ENCODE results near the gene USP27X.

The USP27X gene

DNA sequence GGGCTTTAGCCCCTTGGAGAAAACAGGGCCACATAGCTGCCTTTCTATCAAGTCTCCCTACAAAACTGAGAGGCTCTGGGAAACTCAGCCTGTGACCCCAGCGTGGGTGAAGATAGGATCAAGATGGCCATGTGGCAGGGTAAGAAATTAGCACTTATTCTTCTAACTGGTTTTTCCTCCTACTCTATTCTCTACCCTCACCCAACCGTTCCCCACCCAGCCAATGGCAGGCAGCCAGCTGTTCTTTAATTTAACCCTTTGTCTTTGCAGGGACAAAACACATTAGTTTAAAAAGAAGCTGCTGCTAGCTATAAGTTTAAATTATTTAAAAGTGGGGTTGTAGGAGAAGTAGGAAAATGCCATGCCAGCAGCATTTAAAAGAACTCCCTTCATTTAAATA, 45.9 kb downstream of the USP27X start:
- no peak overlapping the region for H3K4me3 ChIP-seq
- DNase-seq (ENCODE audit: low spot score), result no peak
- no peak overlapping the region for H3K27ac ChIP-seq
- TF ChIP-seq, protein P1, sequence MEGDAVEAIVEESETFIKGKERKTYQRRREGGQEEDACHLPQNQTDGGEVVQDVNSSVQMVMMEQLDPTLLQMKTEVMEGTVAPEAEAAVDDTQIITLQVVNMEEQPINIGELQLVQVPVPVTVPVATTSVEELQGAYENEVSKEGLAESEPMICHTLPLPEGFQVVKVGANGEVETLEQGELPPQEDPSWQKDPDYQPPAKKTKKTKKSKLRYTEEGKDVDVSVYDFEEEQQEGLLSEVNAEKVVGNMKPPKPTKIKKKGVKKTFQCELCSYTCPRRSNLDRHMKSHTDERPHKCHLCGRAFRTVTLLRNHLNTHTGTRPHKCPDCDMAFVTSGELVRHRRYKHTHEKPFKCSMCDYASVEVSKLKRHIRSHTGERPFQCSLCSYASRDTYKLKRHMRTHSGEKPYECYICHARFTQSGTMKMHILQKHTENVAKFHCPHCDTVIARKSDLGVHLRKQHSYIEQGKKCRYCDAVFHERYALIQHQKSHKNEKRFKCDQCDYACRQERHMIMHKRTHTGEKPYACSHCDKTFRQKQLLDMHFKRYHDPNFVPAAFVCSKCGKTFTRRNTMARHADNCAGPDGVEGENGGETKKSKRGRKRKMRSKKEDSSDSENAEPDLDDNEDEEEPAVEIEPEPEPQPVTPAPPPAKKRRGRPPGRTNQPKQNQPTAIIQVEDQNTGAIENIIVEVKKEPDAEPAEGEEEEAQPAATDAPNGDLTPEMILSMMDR (IDR thresholded peaks at IDR 0.05), result no peak

- DNase-seq (ENCODE audit: low spot score), result no peak
- Histone ChIP-seq H3K4me3 (no peak overlapping the region), H3K27ac (no peak overlapping the region)
- TF ChIP-seq, protein P1 (IDR thresholded peaks at IDR 0.05), result no peak
Observed at GRCh38 chrX:49930039-49930438, 50.8 kb downstream of the USP27X start.

Data from coronary artery (tissue), 2 donors.